CD14-positive monocyte (primary cell): ENCODE measurements around the gene TBCD. TPM values are rescaled to one million over a fixed set of nuclear protein-coding genes. Genes with fewer than 3 reads are reported as not detected.

Source experiments
- DNase-seq, 3 donors: peaks; one replicate each; pipeline ENCODE4 v3.0.0-alpha.2; 2011 to 2022
- H2AFZ ChIP-seq: 2 replicates; pipeline ENCODE4 v1.6.0; 2012; ENCODE audit warnings: mild to moderate bottlenecking, low read depth, low read length, inconsistent platforms; ENCODE audit not compliant: insufficient read depth, poor library complexity, severe bottlenecking
- H3K27ac ChIP-seq, 2 donors: 1 replicate in 1 of 2; 2 replicates in 1 of 2; pipeline ENCODE4 v1.5.1; 2012 to 2013; ENCODE audit warnings: low read length in 2 of 2, control low read depth in 1 of 2, inconsistent platforms in 1 of 2, low read depth in 1 of 2, mild to moderate bottlenecking in 1 of 2
- H3K27me3 ChIP-seq, 2 donors: one replicate each; pipeline versions ENCODE4 v1.6.0 to v1.6.1; 2011 to 2013; ENCODE audit warnings: low read length in 2 of 2; ENCODE audit not compliant: control insufficient read depth in 2 of 2, insufficient read depth in 2 of 2
- H3K36me3 ChIP-seq, 2 donors: replicated peaks in 1 of 2; 1 replicate in 1 of 2; 2 replicates in 1 of 2; pipeline versions ENCODE4 v1.5.1 to v1.6.1; 2012 to 2013; ENCODE audit warnings: low read length in 2 of 2, control low read depth in 1 of 2, inconsistent platforms in 1 of 2, mild to moderate bottlenecking in 1 of 2; ENCODE audit not compliant: insufficient read depth in 2 of 2, control insufficient read depth in 1 of 2
- H3K4me1 ChIP-seq, 2 donors: 1 replicate in 1 of 2; 2 replicates in 1 of 2; pipeline versions ENCODE4 v1.5.1 to v1.6.1; 2012 to 2013; ENCODE audit warnings: low read length in 2 of 2, control low read depth in 1 of 2, inconsistent platforms in 1 of 2, mild to moderate bottlenecking in 1 of 2, moderate library complexity in 1 of 2; ENCODE audit not compliant: insufficient read depth in 2 of 2, control insufficient read depth in 1 of 2
- H3K4me2 ChIP-seq: replicated peaks from 2 replicates; pipeline ENCODE3; 2012; ENCODE audit warnings: low read length, moderate library complexity, mild to moderate bottlenecking; ENCODE audit not compliant: poor library complexity, severe bottlenecking; ENCODE audit errors: extremely low read depth
- H3K4me3 ChIP-seq, 3 experiments: fragments of 200-600 bp in 1 of 3; sonication (generic) in 1 of 3; replicated peaks in 1 of 3; 1 replicate in 2 of 3; 2 replicates in 1 of 3; pipeline ENCODE4 v1.5.1; 2011 to 2013; ENCODE audit warnings: low read length in 3 of 3, mild to moderate bottlenecking in 3 of 3, control low read depth in 2 of 3, low read depth in 2 of 3, inconsistent platforms in 1 of 3, moderate library complexity in 1 of 3
- H3K79me2 ChIP-seq: 2 replicates; pipeline ENCODE4 v1.6.0; 2012; ENCODE audit warnings: mild to moderate bottlenecking, control low read depth, inconsistent platforms, low read length, moderate library complexity; ENCODE audit not compliant: insufficient read depth
- H3K9ac ChIP-seq: 2 replicates; pipeline ENCODE4 v1.6.0; 2017; ENCODE audit warnings: low read length, mild to moderate bottlenecking; ENCODE audit not compliant: insufficient read depth, poor library complexity, severe bottlenecking
- H3K9me3 ChIP-seq, 2 donors: replicated peaks in 1 of 2; 1 replicate in 1 of 2; 2 replicates in 1 of 2; pipeline versions ENCODE4 v1.5.1 to v1.6.1; 2012 to 2013; ENCODE audit warnings: low read length in 2 of 2, control low read depth in 1 of 2; ENCODE audit not compliant: control insufficient read depth in 1 of 2, insufficient read depth in 1 of 2
- H4K20me1 ChIP-seq: 2 replicates; pipeline ENCODE4 v1.6.0; 2012; ENCODE audit warnings: mild to moderate bottlenecking, low read length, control low read depth, moderate library complexity; ENCODE audit not compliant: insufficient read depth
- H3K27ac Mint-ChIP-seq, 7 donors: one replicate each; pipeline ENCODE4 v1.8.0; 2020; ENCODE audit warnings: mild to moderate bottlenecking in 7 of 7, mixed read lengths in 7 of 7, moderate library complexity in 6 of 7, inconsistent platforms in 2 of 7
- H3K27me3 Mint-ChIP-seq, 3 donors: one replicate each; pipeline ENCODE4 v1.8.0; 2021 to 2022; ENCODE audit warnings: low read depth in 3 of 3, mild to moderate bottlenecking in 3 of 3, mixed read lengths in 3 of 3, moderate library complexity in 3 of 3, inconsistent platforms in 1 of 3
- H3K36me3 Mint-ChIP-seq, 2 donors: one replicate each; pipeline ENCODE4 v1.8.0; 2020; ENCODE audit warnings: mixed read lengths in 2 of 2, inconsistent platforms in 1 of 2, mild to moderate bottlenecking in 1 of 2
- H3K4me1 Mint-ChIP-seq: one replicate; pipeline ENCODE4 v1.8.0; 2020; ENCODE audit warnings: mild to moderate bottlenecking, mixed read lengths
- H3K4me3 Mint-ChIP-seq, 2 donors: one replicate each; pipeline ENCODE4 v1.8.0; 2020; ENCODE audit warnings: mild to moderate bottlenecking in 2 of 2, mixed read lengths in 2 of 2, moderate library complexity in 1 of 2
- H3K9me3 Mint-ChIP-seq, 7 donors: one replicate each; pipeline ENCODE4 v1.8.0; 2020 to 2022; ENCODE audit warnings: mixed read lengths in 7 of 7, mild to moderate bottlenecking in 6 of 7, moderate library complexity in 6 of 7, inconsistent platforms in 2 of 7
- CTCF ChIP-seq: fragments of 200-600 bp; IDR thresholded peaks from one replicate; pipeline ENCODE4 v1.8.0; 2022; ENCODE audit warnings: antibody characterized with exemption, mild to moderate bottlenecking
- WGBS: methylation state at CpG from one replicate; pipeline ENCODE4 v1.1.5; 2013; ENCODE audit warnings: missing lambda C conversion rate; ENCODE audit not compliant: insufficient coverage; 5-methylcytosine and 5-hydroxymethylcytosine counted together
- intact Hi-C, 2 donors: fragments of 100-400 bp; cut with micrococcal nuclease; formaldehyde crosslinking; loops; one replicate each; pipeline versions ENCODE4 v1.15.0 to v1.15.1; 2023
- polyA plus RNA-seq, 3 donors: library from polyadenylated mRNA; depleted of rRNA in 1 of 3; unstranded in 2 of 3; stranded (reverse) in 1 of 3; fragments of 300-500 nt in 2 of 3; fragments of >200 nt in 1 of 3; fragmentation: Illumina TruSeq in 2 of 3; gene quantifications; 1 replicate in 2 of 3; 2 replicates in 1 of 3; pipeline ENCODE4 v1.2.3, GENCODE V29; 2012 to 2021

TBCD gene
- polyA plus RNA-seq, 3 donors, result 54.7 to 74.0 (median 66.6) TPM

GRCh38 chr17:82788206-82789001 lies 36.5 kb downstream of the TBCD start:
- no peak overlapping the region for H3K27ac Mint-ChIP-seq
- Histone ChIP-seq H2AFZ (no peak overlapping the region), H3K4me1 (no peaks in the 10 kb centered on the region), H3K9me3 (no peaks in the 10 kb centered on the region), H3K4me2 (no peak overlapping the region), H3K36me3 (peaks cover 2 to 15% of the 10 kb centered on the region in 2 donors), H3K4me3 (no peak overlapping the region), H3K79me2 (no peaks in the 10 kb centered on the region), H3K27me3 (no peaks in the 10 kb centered on the region), H4K20me1 (no peaks in the 10 kb centered on the region), H3K9ac (no peak overlapping the region), H3K27ac (no peak overlapping the region)
- H3K9me3 Mint-ChIP-seq, result no peaks in the 10 kb centered on the region
- 100% methylated on average over 2 of the region's 18 CpGs for WGBS
- H3K4me1 Mint-ChIP-seq, result no peaks in the 10 kb centered on the region
- peaks cover 0 to 3% (median 2%) of the 10 kb centered on the region in 3 donors for H3K27me3 Mint-ChIP-seq
- DNase-seq, result no peak
- peaks cover 23 to 27% of the 10 kb centered on the region in 2 donors for H3K36me3 Mint-ChIP-seq
- intact Hi-C loops, result no loop called here
- no peak overlapping the region for H3K4me3 Mint-ChIP-seq
- no peak for TF ChIP-seq CTCF

GRCh38 chr17:82789051-82789592 lies 37.3 kb downstream of the TBCD start:
- Mint-ChIP-seq H3K27ac (no peak overlapping the region), H3K4me3 (no peak overlapping the region), H3K9me3 (no peaks in the 10 kb centered on the region), H3K36me3 (peaks cover 23 to 24% of the 10 kb centered on the region in 2 donors), H3K4me1 (no peaks in the 10 kb centered on the region), H3K27me3 (peaks cover 0 to 3% (median 2%) of the 10 kb centered on the region in 3 donors)
- 96% methylated on average over 16 of the region's 19 CpGs for WGBS
- no peak for TF ChIP-seq CTCF
- Histone ChIP-seq H3K4me1 (no peaks in the 10 kb centered on the region), H3K27me3 (no peaks in the 10 kb centered on the region), H3K79me2 (no peaks in the 10 kb centered on the region), H3K9ac (no peak overlapping the region), H4K20me1 (no peaks in the 10 kb centered on the region), H3K36me3 (peaks cover 2 to 10% of the 10 kb centered on the region in 2 donors), H3K9me3 (no peaks in the 10 kb centered on the region), H2AFZ (no peak overlapping the region), H3K27ac (no peak overlapping the region), H3K4me2 (no peak overlapping the region), H3K4me3 (no peak overlapping the region)
- no peak for DNase-seq
- intact Hi-C loops, result no loop called here
